Kidney tubule cell (primary cell): ENCODE results near the gene FFAR2.
"Not testable (repeated sequence)": the region's sequence is repeated elsewhere in the genome, so short reads cannot be mapped to it uniquely, and the experiment has no call there.

Experiments used
- DNase-seq: peaks from one replicate; pipeline ENCODE4 v3.0.0-alpha.2; 2018; ENCODE audit warnings: low spot score

Gene FFAR2

DNA sequence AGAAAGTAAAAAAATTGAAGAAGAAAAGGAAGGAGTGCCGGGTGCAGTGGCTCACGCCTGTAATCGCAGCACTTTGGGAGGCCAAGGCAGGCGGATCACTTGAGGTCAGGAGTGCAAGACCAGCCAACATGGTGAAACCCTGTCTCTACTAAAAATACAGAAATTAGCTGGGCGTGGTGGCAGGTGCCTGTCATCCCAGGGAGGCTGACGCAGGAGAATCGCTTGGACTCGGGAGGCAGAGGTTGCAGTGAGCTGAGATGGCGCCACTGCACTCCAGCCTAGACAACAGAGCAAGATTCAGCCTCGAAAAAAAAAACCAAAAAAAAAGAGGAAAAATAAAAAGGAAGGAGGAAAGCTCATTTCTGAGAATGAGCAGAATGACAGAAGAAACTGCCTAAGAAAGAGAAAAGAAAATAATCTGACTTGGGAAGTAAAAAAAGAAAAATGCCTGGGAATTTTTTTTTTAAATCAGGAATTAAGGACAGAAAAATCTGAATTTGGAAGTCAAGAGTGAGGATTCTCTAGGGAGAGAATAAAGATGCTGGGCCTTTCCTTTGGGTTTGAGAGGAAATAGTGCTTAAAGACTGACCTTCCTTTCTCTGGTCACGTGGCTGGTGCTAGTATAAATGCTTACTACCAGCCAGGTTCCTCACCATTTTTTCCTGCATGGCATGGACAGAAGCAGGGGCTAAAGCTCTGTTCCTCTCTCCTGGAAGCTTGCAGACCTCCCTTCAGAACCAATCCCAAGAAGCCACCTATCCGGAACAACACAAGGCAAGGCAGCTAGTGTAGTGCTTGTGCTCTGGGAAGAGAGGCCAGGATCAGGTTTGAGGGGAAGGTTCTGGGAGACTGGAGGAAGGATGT is at the start of gene FFAR2:
Gene FFAR2, plus strand, starts transcription at position 652 of the 864 bp plus-strand sequence. CDS start 1,458 bp downstream, outside the sequence.
- no peak for DNase-seq

DNA sequence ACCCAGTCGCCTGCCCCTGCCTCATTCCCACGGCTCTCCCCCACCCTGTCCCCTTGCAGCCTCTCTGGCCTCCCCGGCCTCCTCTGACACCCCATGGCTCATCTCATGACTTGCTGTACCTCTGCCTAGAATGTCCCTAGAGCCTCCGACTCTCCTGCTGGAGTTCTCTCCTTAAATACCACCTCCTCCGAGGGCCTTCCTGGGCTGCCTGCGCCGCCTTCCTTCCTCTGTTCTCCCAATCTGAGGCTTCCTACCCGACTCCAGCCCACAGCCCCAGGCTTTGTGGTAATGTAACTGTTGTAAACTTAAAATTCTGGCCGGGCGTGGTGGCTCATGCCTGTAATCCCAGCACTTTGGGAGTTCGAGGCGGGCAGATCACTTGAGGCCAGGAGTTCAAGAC is 49.5 kb upstream of the FFAR2 start:
- DNase-seq, result no peak

DNA sequence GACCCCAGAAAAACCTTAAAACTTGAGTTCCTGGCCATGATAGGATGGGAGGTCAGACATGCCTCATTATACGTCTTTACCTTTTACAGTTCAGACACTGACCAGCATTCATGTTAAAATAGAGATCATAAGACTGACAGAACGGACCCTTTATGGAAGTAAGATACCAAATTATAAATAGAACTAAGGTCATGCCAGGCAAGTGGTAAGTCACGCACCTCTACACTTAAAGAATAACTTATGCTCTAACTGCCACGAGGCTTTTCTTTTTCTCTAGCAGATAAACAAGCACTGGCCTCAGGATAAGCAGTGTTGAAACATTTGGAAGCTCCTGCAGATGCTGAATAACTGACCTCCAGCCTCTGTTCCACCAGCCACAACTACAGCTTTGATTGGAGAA is 48.8 kb upstream of the FFAR2 start:
- DNase-seq, result no peak

DNA sequence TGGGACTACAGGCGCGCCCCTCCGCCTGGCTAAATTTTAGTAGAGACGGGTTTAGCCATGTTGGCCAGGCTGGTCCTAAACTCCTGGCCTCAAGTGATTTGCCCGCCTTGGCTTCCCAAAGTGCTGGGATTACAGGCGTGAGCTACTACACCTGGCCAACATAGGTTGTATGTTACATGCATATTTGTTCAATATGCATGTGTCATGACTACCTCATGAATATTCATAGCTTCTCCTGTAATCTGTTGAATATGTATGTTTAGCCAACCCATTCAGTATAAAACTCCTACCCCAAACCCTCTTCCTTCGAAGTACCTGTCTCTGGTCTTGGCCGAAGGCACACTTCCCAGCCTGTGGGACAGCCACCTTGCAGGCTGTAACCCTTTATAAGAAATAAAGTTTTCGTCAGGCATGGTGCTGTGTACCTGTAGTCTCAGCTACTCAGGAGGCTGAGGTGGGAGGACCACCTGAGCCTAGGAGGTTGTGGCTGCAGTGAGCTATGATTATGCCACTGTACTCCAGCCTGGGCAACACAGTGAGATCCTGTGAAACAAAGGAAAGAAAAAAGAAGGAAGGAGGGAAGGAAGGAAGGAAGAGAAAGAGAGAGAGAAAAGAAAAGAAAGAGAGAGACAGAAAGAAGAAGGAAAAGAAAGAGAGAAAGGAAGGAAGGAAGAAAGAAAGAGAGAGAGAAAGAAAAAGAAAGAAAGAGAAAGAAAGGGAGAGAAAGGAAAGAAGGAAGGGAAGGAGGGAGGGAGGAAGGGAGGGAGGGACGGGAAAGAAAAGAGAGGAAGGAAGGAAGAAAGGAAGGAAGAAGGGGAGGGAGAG is 47.9 kb upstream of the FFAR2 start:
- DNase-seq, result no peak

DNA sequence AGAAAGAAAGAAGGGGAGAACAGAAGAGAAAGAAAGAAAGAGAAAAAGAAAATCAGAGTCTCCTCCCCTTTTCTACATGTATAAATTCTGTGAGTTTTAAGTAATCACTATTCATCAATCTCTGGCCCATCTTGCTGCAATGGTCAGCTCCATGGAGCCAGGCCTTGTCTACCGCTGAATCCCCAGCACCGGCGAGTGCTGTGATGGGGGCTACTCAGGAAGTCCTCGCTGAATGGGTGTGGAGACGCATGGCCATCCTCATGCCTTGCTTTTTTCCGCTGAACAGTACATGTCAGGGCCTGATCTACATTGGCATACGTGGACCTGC is 47.3 kb upstream of the FFAR2 start:
- DNase-seq, result no peak

DNA sequence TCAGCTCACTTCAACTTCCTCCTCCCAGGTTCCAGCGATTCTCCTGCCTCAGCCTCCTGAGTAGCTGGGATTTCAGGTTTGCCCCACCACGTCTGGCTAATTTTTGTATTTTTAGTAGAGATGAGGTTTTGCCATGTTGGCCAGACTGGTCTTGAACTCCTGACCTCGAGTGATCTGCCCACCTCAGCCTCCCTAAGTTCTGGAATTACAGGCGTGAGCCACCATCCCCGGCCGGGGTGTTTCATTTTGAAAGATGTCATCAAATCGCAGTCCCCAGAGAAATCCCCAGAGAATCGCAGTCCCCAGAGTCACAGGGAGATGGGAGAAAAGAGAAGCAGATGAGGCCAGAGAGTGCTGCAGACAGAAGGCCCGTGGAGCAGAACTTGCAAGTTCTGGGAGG is 46.6 kb upstream of the FFAR2 start:
- not testable (repeated sequence) for DNase-seq

DNA sequence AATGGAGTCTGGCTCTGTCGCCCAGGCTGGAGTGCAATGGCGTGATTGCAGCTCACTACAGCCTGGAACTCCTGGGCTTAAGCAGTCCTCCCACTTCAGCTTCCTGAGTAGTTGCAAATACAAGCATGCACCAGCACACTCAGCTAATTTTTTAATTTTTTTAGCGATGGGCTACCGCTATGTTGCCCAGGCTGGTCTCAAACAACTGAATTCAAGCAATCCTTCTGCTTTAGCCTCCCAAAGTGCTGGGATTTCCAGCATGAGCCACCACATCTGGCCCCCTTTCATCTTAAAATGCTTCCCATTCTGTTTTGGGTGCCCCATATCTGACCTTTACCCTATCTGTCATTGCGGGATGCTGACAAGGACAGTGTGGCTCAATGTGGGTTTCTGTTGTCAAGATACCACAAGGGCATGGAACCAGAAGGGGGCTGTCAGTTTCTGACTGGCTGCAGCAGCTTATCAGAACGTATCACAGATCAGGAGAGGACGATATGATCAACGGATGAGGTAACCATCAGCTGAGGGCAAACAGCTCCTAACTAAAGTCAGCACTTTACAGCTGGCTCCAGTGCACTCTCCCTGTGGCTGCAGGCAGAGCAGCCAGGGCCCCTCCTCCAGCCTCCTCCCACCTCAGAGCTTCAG is 44.8 kb upstream of the FFAR2 start:
- DNase-seq, result no peak

DNA sequence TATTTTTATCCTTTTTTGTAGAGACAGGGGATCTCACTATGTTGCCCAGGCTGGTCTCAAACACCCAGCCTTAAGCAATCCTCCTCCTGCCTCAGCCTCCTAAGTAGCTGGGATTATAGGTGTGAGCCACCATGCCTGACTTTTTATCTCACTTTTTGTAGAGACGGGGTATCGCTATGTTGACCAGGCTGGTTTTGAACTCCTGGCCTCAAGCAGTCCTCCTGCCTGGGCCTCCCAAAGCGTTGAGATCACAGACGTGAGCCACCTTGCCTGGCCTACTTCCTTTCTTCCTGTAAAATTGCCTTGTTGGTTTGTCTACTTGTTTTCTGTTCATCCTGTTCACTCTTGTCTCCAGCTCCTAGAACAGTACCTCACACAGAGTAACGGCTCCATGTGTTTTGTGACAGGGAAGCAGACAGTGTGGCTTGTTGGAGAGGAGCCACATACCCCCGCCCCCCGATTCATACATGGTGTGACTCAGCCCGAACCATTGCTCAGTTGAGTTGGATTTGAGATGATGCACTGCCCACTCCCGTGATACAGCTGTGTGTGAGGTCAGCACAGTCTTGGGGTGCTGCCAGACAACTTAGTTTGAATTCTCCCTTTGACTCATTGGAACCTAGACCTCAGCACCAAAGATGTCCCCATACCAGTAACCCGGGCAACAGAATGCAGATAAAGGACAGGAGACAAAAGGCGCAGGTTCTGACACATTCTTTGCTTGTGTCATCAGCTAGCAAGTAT is 43.0 kb upstream of the FFAR2 start:
- DNase-seq, result peak; percentile 74

DNA sequence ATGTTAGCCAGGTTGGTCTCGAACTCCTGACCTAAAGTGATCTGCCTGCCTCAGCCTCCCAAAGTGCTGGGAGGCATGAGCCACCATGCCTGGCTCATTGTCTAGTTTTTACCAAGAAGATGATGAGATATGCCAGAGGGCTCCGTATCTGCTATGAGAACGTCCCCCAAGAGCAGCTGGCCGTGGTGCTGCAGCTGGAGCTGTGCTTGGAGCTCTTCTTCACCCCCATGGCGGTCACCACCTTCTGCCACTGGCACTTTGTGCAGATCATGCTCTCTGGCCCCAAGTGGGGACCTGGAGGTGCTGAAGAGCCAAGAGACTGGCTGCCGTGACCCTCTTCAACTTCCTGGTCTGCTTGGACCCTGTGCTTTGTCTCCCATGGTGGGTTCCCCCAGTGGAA is 40.4 kb upstream of the FFAR2 start:
- DNase-seq, result no peak

DNA sequence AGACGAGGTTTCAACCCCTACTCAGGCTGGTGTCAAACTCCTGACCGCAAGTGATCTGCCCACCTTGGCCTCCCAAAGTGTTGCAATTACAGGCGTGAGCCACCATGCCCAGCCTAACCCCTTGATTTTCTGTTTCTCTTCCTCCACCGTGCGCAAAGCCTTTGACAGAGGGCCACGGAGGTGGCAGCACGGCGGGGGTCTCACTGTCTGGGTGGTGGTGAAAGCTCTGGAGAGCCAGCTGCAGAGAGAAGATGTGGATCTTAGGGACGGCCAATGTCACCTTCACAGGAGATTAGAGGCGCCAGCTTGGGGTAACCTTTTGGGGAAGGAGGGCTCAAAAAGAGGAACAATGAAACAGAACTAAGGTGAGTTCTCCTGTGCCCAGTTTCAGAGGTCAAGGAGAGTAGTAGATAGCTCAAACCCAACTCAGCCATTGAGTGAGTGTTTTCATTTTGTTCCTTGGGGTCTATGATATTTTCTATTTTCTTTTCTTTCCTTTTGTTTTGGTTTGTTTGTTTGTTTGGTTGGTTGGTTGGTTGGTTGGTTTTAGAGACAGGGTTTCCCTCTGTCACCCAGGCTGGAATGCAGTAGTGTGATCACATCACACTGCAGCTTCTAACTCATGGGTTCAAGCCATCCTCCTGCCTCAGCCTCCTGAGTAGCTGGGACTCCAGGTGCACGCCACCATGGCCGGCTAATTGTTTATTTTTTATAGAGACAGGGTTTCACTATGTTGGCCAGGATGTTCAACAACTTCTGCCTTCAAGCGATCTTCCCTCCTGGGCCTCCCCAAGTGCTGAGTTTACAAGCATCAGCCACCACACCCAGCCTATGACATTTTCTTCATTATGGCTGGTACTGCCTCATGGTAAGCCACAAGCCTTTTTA is 39.5 kb upstream of the FFAR2 start:
- no peak for DNase-seq

DNA sequence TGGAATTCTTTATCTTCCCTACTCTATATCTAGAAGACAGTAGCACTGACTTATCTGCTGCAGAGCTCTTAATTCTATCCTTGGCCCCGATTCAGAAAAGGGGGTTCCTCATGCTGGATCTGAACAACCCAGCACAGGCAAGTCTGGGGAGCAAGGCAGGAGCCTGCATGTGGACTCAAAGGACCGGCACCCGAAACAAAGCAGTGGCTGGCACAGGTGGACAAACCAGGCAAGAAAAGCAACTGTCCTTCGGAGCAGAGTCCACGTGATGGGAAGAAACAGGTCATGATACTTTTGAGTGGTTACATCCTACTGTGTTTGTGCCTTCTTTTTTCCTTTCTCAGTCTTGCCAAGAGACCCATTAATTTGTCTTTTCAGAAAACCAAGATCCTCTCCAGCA is 38.9 kb upstream of the FFAR2 start:
- no peak for DNase-seq

DNA sequence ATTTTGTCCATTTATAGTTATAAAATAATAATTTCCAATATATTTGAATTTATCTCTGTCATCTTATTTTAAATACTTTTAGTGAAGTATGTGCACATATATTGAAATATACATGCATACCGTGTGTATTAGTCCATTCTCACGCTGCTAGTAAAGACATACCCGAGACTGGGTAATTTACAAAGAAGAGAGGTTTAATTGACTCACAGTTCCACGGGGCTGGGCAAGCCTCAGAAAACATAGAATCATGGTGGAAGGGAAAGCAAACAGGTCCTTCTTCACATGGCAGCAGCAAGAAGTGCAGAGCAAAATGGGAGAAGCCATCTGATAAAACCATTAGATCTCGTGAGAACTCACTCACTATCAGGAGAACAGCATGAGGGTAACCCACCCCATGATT is 37.6 kb upstream of the FFAR2 start:
- DNase-seq, result no peak

DNA sequence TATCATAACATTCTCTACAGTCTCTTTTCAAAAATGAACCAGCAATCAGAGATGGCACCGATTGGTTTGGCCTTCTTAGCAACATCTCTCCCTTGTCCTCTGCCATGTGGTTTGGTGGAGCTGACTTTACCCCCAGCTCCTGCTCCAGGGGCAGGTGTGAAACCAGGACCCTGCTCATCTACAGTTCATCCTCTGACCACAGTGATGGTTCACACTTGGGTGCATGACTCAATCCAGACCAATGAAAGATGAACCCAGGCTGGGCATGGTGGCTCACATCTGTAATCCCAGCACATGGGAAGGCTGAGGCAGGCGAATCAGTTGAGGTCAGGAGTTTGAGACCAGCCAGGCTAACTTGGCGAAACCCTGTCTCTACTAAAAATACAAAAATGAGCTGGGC is 33.6 kb upstream of the FFAR2 start:
- DNase-seq, result no peak

DNA sequence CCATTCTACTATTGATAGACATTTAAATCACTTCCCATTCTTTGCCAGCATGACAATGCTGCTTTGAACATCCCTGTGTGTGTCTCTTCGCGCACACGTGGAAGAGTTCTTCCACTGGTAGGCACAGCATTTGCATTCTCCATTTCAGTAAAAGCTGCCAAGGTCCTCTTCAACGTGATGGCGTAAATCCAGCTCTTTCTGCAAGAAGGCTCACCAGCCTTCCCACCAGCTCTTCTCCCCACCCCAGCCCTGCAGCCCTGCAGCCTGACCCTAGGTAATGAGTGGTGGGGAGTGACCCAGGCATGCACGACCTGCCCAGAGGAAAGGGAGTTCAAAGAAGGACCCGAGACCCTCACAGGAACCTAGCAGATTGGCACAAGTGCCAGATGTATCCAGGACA is 31.7 kb upstream of the FFAR2 start:
- no peak for DNase-seq

DNA sequence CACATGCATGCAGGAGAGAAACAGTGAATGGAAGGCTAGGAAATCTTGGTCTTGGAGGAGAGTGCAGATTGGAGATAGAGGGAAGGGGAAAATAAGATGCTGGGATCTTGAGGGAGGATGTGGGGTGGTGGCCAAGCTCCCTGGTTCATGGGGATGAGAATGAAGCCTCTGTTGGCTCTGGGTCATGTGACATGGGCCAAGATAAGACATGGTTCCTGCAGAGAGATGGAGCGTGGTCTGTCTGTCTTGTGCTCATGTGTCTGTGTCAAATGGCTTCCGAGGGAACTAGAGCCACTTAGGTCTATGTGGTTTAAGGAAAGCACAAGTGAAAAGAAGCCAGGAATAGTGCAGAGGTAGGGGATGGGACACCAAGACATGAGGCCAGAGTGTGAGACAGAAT is 30.8 kb upstream of the FFAR2 start:
- no peak for DNase-seq

DNA sequence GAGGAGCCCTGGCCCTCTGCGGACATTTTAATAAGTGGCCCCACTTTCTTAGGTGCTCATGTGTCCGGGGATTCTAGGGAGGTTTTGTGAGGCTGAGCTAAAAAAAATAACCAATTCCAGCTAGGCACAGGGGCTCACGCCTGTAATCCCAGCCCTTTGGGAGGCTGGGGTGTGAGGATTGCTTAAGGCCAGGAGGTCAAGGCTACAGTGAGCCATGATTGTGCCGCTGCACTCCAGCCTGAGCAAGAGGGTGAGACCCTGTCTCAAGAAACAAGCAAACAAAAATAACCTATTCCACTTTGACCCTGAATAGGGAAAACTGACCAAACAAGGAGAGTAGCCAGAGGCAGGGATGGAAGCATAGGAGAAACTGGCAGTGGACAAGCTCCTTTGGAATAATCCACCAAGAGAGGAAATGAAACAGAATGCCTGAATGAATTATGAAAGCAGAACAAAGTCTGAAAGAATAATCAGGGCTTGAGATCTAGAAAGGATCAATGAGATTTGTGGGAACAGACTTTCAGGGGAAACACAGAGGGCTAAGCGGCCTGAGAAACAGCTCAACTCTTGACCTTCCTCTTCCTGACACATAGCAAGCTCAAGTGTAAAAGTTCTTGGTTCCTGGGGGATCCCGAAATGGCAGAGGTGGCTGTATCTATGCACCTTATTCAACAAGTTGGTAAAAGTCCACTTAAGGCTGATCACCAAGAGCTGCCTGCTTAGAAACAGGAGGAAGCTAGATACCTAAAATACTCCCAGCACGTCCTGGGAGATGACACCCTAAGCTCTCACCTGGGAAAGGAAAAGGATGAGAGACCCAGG is 30.1 kb upstream of the FFAR2 start:
- no peak for DNase-seq

DNA sequence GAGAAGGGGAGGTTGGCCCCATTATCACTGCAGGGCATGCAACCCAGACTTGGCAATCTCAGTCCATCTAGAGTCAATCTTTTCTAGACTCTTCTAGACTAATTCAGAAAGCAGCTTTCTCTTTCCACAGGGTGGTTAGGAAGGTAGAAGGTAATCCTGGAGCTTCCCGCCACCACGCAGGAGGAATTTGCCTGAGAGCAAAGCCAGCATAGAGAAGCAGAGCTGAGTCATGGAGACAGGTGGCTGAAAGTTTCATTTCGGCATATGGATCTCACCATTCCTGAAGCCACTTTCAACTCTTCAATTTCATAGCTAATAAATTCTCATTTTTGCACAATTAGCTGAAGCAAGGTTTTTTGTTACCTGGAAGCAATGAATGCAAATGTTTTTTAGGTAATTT is 29.0 kb upstream of the FFAR2 start:
- peak; percentile 13 for DNase-seq

DNA sequence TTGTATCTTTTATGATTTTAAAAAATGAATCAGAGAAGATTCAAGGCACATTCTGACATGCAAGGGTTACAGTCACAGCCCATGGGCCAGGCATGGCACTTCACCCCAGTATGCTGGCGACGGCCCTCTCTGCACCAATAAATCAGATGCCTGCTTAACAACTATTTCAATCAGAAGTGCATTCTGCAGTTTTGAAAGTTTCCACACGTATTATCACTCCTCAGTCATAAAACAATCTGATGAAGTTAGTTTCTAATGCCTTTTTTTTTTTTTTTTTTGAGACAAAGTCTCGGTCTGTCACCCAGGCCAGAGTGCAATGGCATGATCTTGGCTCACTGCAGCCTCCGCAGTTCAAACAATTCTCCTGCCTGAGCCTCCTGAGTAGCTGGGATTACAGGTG is 28.3 kb upstream of the FFAR2 start:
- no peak for DNase-seq

DNA sequence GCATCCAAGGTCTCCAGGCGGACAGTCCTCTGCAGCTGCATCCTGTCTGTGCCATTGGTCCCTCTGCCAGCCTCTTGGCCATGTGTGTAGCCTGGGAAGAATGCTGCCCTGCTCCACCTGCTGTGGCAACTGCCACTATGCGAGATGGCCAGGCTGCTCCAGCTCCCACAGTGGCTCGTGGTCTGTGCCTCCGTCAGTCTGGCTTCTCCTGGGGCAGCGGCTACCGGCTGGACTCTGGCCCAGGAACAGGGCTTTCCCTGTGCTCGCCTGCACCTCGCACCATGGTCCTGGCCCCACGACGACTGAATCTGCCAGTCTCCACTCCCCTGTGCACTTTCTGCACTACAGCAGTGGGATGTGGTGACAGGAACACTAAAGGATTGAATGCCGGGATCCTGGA is 26.7 kb upstream of the FFAR2 start:
- DNase-seq, result no peak

DNA sequence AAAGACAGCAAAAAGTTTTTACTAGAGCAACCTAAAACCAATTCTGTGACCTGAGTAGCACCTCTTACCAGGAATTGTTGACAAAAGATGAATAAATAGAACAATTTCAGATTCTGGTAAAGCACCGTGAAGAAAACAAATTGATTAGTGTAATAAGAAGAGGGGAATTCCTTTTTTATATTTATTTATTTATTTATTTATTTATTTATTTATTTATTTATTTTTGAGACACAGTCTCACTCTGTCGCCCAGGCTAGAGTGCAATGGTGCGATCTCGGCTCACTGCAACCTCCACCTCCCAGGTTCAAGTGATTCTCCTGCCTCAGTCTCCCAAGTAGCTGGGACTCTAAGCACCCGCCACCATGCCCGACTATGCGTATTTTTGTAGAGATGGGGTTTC is 24.7 kb upstream of the FFAR2 start:
- not testable (repeated sequence) for DNase-seq
